Measurements from ENCODE around the gene CCDC85B. TPM values are rescaled to one million over a fixed set of nuclear protein-coding genes. Genes with fewer than 3 reads are reported as not detected.
A peak's percentile ranks its signal among the peaks of the same experiment; 100 is the strongest.

Gene CCDC85B
- total and polyA plus RNA-seq, 2 of the 13 experiments (the other 11 are each of a cell fraction or from before 2014, with no cell fraction given): 8.2 to 19.5 TPM

GRCh38 chr11:65873318-65874156, 16.9 kb upstream of the CCDC85B start (continued):
- TF ChIP-seq SOX6 (IDR thresholded peaks at IDR 0.05) (no peak), SOX6 (CRISPR knock-in tag; IDR thresholded peaks at IDR 0.05) (peak; percentile 77), KDM4B (CRISPR knock-in tag; IDR thresholded peaks at IDR 0.05) (no peak), FOXA1 (IDR thresholded peaks at IDR 0.05) (no peak), FOXA1 (CRISPR knock-in tag; IDR thresholded peaks at IDR 0.05) (no peak), ZNF501 (CRISPR knock-in tag; IDR thresholded peaks at IDR 0.05) (peak; percentile 69), CCDC6 (CRISPR knock-in tag; IDR thresholded peaks at IDR 0.05) (no peak), HMG20A (CRISPR knock-in tag; IDR thresholded peaks at IDR 0.05; ENCODE audit: borderline replicate concordance) (no peak), ZKSCAN8 (CRISPR knock-in tag; IDR thresholded peaks at IDR 0.05; ENCODE audit: borderline replicate concordance) (no peak), MZF1 (CRISPR knock-in tag; IDR thresholded peaks at IDR 0.05; ENCODE audit: borderline replicate concordance) (0 out of 2 replicates have a peak, but pooled peaks have one; percentile 44), NR2F2 (IDR thresholded peaks at IDR 0.05; ENCODE audit: borderline replicate concordance, low read depth) (no peak), CSRNP1 (CRISPR knock-in tag; IDR thresholded peaks at IDR 0.05) (peak; percentile 70; the same call in 1 of the 2 replicates), FOXO1 (CRISPR knock-in tag; IDR thresholded peaks at IDR 0.05) (no peak), ZNF850 (CRISPR knock-in tag; conservative IDR thresholded peaks at IDR 0.05) (peak; percentile 94)
- TF ChIP-seq, protein P1, sequence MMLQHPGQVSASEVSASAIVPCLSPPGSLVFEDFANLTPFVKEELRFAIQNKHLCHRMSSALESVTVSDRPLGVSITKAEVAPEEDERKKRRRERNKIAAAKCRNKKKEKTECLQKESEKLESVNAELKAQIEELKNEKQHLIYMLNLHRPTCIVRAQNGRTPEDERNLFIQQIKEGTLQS (CRISPR knock-in tag; IDR thresholded peaks at IDR 0.05): no peak
- TF ChIP-seq, protein P2, sequence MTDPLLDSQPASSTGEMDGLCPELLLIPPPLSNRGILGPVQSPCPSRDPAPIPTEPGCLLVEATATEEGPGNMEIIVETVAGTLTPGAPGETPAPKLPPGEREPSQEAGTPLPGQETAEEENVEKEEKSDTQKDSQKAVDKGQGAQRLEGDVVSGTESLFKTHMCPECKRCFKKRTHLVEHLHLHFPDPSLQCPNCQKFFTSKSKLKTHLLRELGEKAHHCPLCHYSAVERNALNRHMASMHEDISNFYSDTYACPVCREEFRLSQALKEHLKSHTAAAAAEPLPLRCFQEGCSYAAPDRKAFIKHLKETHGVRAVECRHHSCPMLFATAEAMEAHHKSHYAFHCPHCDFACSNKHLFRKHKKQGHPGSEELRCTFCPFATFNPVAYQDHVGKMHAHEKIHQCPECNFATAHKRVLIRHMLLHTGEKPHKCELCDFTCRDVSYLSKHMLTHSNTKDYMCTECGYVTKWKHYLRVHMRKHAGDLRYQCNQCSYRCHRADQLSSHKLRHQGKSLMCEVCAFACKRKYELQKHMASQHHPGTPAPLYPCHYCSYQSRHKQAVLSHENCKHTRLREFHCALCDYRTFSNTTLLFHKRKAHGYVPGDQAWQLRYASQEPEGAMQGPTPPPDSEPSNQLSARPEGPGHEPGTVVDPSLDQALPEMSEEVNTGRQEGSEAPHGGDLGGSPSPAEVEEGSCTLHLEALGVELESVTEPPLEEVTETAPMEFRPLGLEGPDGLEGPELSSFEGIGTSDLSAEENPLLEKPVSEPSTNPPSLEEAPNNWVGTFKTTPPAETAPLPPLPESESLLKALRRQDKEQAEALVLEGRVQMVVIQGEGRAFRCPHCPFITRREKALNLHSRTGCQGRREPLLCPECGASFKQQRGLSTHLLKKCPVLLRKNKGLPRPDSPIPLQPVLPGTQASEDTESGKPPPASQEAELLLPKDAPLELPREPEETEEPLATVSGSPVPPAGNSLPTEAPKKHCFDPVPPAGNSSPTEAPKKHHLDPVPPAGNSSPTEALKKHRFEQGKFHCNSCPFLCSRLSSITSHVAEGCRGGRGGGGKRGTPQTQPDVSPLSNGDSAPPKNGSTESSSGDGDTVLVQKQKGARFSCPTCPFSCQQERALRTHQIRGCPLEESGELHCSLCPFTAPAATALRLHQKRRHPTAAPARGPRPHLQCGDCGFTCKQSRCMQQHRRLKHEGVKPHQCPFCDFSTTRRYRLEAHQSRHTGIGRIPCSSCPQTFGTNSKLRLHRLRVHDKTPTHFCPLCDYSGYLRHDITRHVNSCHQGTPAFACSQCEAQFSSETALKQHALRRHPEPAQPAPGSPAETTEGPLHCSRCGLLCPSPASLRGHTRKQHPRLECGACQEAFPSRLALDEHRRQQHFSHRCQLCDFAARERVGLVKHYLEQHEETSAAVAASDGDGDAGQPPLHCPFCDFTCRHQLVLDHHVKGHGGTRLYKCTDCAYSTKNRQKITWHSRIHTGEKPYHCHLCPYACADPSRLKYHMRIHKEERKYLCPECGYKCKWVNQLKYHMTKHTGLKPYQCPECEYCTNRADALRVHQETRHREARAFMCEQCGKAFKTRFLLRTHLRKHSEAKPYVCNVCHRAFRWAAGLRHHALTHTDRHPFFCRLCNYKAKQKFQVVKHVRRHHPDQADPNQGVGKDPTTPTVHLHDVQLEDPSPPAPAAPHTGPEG (CRISPR knock-in tag; IDR thresholded peaks at IDR 0.05): no peak
- TF ChIP-seq, protein P3, sequence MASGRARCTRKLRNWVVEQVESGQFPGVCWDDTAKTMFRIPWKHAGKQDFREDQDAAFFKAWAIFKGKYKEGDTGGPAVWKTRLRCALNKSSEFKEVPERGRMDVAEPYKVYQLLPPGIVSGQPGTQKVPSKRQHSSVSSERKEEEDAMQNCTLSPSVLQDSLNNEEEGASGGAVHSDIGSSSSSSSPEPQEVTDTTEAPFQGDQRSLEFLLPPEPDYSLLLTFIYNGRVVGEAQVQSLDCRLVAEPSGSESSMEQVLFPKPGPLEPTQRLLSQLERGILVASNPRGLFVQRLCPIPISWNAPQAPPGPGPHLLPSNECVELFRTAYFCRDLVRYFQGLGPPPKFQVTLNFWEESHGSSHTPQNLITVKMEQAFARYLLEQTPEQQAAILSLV (CRISPR knock-in tag; IDR thresholded peaks at IDR 0.05; ENCODE audit: borderline replicate concordance): peak; percentile 69

All from HepG2 (cell line).